K562 (cell line): ENCODE results near the gene TARBP2. TPM values are rescaled to one million over a fixed set of nuclear protein-coding genes. Genes with fewer than 3 reads are reported as not detected.

Source experiments
- CREB1 ChIP-seq, 2 experiments: sonication (generic) in 1 of 2; formaldehyde crosslinking in 1 of 2; IDR thresholded peaks; 2 replicates each; pipeline versions ENCODE4 v1.6.1 to v1.8.0; 2012 to 2022; ENCODE audit warnings: inconsistent platforms in 1 of 2, mild to moderate bottlenecking in 1 of 2, missing genetic modification reagents in 1 of 2, moderate library complexity in 1 of 2
- HINFP ChIP-seq: fragments of 450-650 bp; conservative IDR thresholded peaks from 2 replicates; pipeline ENCODE4 v1.6.1; 2016; ENCODE audit warnings: missing genetic modification characterization, low read depth, mild to moderate bottlenecking, control low read depth, missing compliant biosample characterization
- MAFK ChIP-seq: IDR thresholded peaks from 2 replicates; pipeline ENCODE4 v1.6.1; 2011; ENCODE audit warnings: low read length, improper control_type of control experiment
- NCOA4 ChIP-seq: fragments of 450-650 bp; IDR thresholded peaks from 2 replicates; pipeline ENCODE4 v1.6.1; 2018; ENCODE audit warnings: mild to moderate bottlenecking; ENCODE audit not compliant: partially characterized antibody
- NELFE ChIP-seq: IDR thresholded peaks from 2 replicates; pipeline ENCODE4 v1.6.1; 2011; ENCODE audit warnings: mild to moderate bottlenecking; ENCODE audit not compliant: insufficient read depth, insufficient read length
- SRSF7 ChIP-seq: fragments of 200-400 bp; formaldehyde crosslinking; optimal IDR thresholded peaks from 2 replicates; pipeline ENCODE3; 2017; ENCODE audit warnings: mild to moderate bottlenecking, low read depth, low read length
- ZNF408 ChIP-seq: fragments of 250-450 bp; sonication (Bioruptor Pico); IDR thresholded peaks from 2 replicates; pipeline ENCODE4 v1.4.0; 2020; ENCODE audit warnings: low read depth, mild to moderate bottlenecking, moderate library complexity
- ZNF584 ChIP-seq: fragments of 200-800 bp; sonication (Bioruptor generic); IDR thresholded peaks from 2 replicates; pipeline ENCODE4 v1.6.1; 2016; ENCODE audit warnings: low read depth, mild to moderate bottlenecking, missing genetic modification characterization, missing compliant biosample characterization
- ZNF764 ChIP-seq: fragments of 250-450 bp; sonication (Bioruptor Pico); IDR thresholded peaks from 2 replicates; pipeline ENCODE4 v1.4.0; 2020; ENCODE audit warnings: low read depth, mild to moderate bottlenecking, moderate library complexity
- polyA plus RNA-seq, 8 experiments: library from polyadenylated mRNA; depleted of rRNA in 4 of 8; stranded (reverse) in 5 of 8; unstranded in 3 of 8; fragments of >200 nt; fragmentation: Nextera tagmentation in 2 of 8; fragmentation: Illumina TruSeq in 1 of 8; extraction: Ambion mirVana in 2 of 8; extraction: Trizol in 1 of 8; gene quantifications; 2 replicates each; pipeline versions ENCODE4 v1.2.1 to v1.2.3, GENCODE V29; 2011 to 2014; ENCODE audit warnings: inconsistent platforms in 1 of 8, missing spikeins in 1 of 8
- total RNA-seq, 7 experiments: library from RNA; depleted of rRNA in 6 of 7; stranded (reverse); fragments of >200 nt in 6 of 7; fragmentation: Illumina TruSeq in 2 of 7; extraction: Trizol in 2 of 7; gene quantifications; 2 replicates each; pipeline versions ENCODE4 v1.2.1 to v1.2.3, GENCODE V29; 2011 to 2021; ENCODE audit warnings: low replicate concordance in 1 of 7
- TF ChIP-seq, protein P1 (sequence below), 2 experiments: fragments of 450-650 bp in 1 of 2; sonication (generic) in 1 of 2; formaldehyde crosslinking in 1 of 2; IDR thresholded peaks; 2 replicates each; pipeline versions ENCODE4 v1.7.1 to v1.9.0; 2016 to 2022; ENCODE audit warnings: inconsistent platforms in 1 of 2, mild to moderate bottlenecking in 1 of 2, missing genetic modification reagents in 1 of 2
- TF ChIP-seq, protein P2 (sequence below), 2 experiments: IDR thresholded peaks in 1 of 2; conservative IDR thresholded peaks in 1 of 2; 2 replicates each; pipeline ENCODE4 v1.6.1; 2016; ENCODE audit warnings: low read depth in 2 of 2, mild to moderate bottlenecking in 1 of 2, missing compliant biosample characterization in 1 of 2, missing genetic modification characterization in 1 of 2, moderate library complexity in 1 of 2

TARBP2 gene
- total and polyA plus RNA-seq, 9 of the 15 experiments (the other 6 are each of a cell fraction or from before 2014, with no cell fraction given): 5.6 to 69.0 (median 44.6) TPM

DNA sequence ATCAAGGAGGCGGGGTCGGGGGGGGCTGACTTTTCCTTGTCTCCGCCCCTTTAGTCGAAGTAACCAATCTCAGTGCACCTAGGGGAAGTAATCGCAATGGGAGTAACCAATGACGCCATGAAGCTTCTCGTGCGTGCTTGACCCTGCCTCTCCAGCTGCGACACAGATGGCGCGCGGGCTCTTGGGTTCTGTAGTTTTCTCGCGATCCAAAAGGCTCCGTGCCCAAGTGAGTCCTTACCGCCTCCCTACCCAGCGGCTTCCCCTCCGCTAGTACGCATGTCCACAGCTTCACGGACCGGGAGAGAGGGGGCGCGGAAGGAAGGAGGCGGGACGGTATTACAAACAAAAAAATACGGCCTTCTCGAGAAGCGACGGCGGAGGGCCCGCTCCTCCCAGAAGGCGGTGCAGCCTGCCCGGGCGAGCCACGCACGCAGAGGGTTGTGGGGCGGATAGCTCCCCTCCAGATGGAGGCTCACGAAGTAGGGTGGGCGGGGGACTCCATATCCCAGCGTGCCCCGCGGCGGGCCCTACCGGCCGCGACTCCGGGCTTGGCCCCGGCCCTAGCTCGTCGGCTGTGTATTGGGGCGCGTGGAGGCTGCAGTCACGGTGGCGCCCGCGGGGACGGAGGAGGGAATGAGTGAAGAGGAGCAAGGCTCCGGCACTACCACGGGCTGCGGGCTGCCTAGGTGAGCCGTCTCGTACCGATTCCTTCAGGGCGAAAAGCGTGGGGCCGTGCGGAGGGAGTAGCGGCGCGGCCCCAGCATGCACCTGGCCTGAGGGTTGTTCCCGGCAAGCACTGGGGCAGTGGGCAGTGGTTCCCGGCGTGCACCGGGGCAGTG, at the start of gene TARBP2 (continued):
- TF ChIP-seq, protein P1, sequence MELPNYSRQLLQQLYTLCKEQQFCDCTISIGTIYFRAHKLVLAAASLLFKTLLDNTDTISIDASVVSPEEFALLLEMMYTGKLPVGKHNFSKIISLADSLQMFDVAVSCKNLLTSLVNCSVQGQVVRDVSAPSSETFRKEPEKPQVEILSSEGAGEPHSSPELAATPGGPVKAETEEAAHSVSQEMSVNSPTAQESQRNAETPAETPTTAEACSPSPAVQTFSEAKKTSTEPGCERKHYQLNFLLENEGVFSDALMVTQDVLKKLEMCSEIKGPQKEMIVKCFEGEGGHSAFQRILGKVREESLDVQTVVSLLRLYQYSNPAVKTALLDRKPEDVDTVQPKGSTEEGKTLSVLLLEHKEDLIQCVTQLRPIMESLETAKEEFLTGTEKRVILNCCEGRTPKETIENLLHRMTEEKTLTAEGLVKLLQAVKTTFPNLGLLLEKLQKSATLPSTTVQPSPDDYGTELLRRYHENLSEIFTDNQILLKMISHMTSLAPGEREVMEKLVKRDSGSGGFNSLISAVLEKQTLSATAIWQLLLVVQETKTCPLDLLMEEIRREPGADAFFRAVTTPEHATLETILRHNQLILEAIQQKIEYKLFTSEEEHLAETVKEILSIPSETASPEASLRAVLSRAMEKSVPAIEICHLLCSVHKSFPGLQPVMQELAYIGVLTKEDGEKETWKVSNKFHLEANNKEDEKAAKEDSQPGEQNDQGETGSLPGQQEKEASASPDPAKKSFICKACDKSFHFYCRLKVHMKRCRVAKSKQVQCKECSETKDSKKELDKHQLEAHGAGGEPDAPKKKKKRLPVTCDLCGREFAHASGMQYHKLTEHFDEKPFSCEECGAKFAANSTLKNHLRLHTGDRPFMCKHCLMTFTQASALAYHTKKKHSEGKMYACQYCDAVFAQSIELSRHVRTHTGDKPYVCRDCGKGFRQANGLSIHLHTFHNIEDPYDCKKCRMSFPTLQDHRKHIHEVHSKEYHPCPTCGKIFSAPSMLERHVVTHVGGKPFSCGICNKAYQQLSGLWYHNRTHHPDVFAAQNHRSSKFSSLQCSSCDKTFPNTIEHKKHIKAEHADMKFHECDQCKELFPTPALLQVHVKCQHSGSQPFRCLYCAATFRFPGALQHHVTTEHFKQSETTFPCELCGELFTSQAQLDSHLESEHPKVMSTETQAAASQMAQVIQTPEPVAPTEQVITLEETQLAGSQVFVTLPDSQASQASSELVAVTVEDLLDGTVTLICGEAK (IDR thresholded peaks at IDR 0.05): no peak
- TF ChIP-seq, protein P1 (CRISPR knock-in tag; IDR thresholded peaks at IDR 0.05): no peak
- TF ChIP-seq, protein P2, sequence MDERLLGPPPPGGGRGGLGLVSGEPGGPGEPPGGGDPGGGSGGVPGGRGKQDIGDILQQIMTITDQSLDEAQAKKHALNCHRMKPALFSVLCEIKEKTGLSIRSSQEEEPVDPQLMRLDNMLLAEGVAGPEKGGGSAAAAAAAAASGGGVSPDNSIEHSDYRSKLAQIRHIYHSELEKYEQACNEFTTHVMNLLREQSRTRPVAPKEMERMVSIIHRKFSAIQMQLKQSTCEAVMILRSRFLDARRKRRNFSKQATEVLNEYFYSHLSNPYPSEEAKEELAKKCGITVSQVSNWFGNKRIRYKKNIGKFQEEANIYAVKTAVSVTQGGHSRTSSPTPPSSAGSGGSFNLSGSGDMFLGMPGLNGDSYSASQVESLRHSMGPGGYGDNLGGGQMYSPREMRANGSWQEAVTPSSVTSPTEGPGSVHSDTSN (CRISPR knock-in tag; IDR thresholded peaks at IDR 0.05; ENCODE audit: low read depth): no peak
- TF ChIP-seq, protein P2 (tag; conservative IDR thresholded peaks at IDR 0.05; ENCODE audit: low read depth): no peak
- TF ChIP-seq NCOA4: no peak
- no peak for TF ChIP-seq NELFE
- TF ChIP-seq ZNF764: no peak
- no peak for TF ChIP-seq MAFK
- no peak for TF ChIP-seq SRSF7
- TF ChIP-seq ZNF408 (CRISPR knock-in tag): no peak
- TF ChIP-seq CREB1 (IDR thresholded peaks at IDR 0.05): peak; percentile 96
- peak; percentile 91 for TF ChIP-seq CREB1 (CRISPR knock-in tag; IDR thresholded peaks at IDR 0.05)
- TF ChIP-seq ZNF584 (CRISPR knock-in tag): peak; percentile 91
- TF ChIP-seq HINFP (tag): no peak
